Measurements from ENCODE around the gene NKX1-1.

GRCh38 chr4:1377606-1378261 lies 28.5 kb downstream of the NKX1-1 start:
- no peak for TF ChIP-seq CTCF (IDR thresholded peaks at IDR 0.05)
- no peak for TF ChIP-seq POLR2A (IDR thresholded peaks at IDR 0.05)
